HCT116 (cell line): ENCODE results near the gene TAS1R2.

Source experiments
- CEBPB ChIP-seq: IDR thresholded peaks from 2 replicates; pipeline ENCODE4 v1.6.1; 2012; ENCODE audit warnings: low read depth
- CTCF ChIP-seq, 3 experiments: fragments of 200-600 bp in 1 of 3; sonication (generic) in 1 of 3; IDR thresholded peaks in 2 of 3; conservative IDR thresholded peaks in 1 of 3; 2 replicates each; pipeline ENCODE4 v1.5.1; 2012 to 2017; ENCODE audit warnings: low read depth in 2 of 3, low read length in 2 of 3, antibody characterized with exemption in 1 of 3, borderline replicate concordance in 1 of 3, control low read depth in 1 of 3, mild to moderate bottlenecking in 1 of 3, mixed read lengths in 1 of 3, mixed run types in 1 of 3, moderate library complexity in 1 of 3; ENCODE audit not compliant: insufficient read depth in 1 of 3
- EZH2 ChIP-seq: fragments of 200-600 bp; sonication (generic); IDR thresholded peaks from 2 replicates; pipeline ENCODE4 v1.6.1; 2017; ENCODE audit warnings: antibody characterized with exemption, mixed run types
- MAX ChIP-seq: IDR thresholded peaks from 2 replicates; pipeline ENCODE4 v1.6.1; 2012
- POLR2A ChIP-seq: IDR thresholded peaks from 2 replicates; pipeline ENCODE4 v1.7.0; 2011; ENCODE audit warnings: borderline replicate concordance; ENCODE audit not compliant: insufficient read depth, insufficient read length; ENCODE audit errors: extremely low read depth
- RAD21 ChIP-seq: IDR thresholded peaks from 2 replicates; pipeline ENCODE4 v1.6.1; 2012; ENCODE audit warnings: low read depth, mild to moderate bottlenecking
- SIN3A ChIP-seq: IDR thresholded peaks from 2 replicates; pipeline ENCODE4 v1.6.1; 2012; ENCODE audit warnings: low read depth
- SP1 ChIP-seq: IDR thresholded peaks from 2 replicates; pipeline ENCODE4 v1.6.1; 2012; ENCODE audit warnings: low read depth
- SRF ChIP-seq: IDR thresholded peaks from 2 replicates; pipeline ENCODE4 v1.6.1; 2012; ENCODE audit warnings: low read depth
- TCF7L2 ChIP-seq: IDR thresholded peaks from 2 replicates; pipeline ENCODE4 v1.7.0; 2011; ENCODE audit warnings: borderline replicate concordance, inconsistent platforms; ENCODE audit not compliant: insufficient read depth, insufficient read length; ENCODE audit errors: extremely low read depth
- YY1 ChIP-seq: IDR thresholded peaks from 2 replicates; pipeline ENCODE4 v1.6.1; 2011; ENCODE audit warnings: low read length, low read depth, moderate library complexity, mild to moderate bottlenecking; ENCODE audit not compliant: insufficient replicate concordance; ENCODE audit errors: extremely low read depth
- ZBTB33 ChIP-seq: IDR thresholded peaks from 2 replicates; pipeline ENCODE4 v1.6.1; 2011; ENCODE audit warnings: mild to moderate bottlenecking, low read length, moderate library complexity; ENCODE audit not compliant: insufficient replicate concordance; ENCODE audit errors: extremely low read depth

- no peak for TF ChIP-seq SIN3A
- no peak for TF ChIP-seq CTCF (IDR thresholded peaks at IDR 0.05 in 2 of 3, conservative IDR thresholded peaks at IDR 0.05 in 1 of 3; ENCODE audit: borderline replicate concordance in 1 of 3, insufficient read depth in 1 of 3, low read depth in 2 of 3, low read length in 2 of 3)
- no peak for TF ChIP-seq ZBTB33
- TF ChIP-seq POLR2A = no peak
- no peak for TF ChIP-seq YY1
- TF ChIP-seq MAX = no peak
- TF ChIP-seq SRF = no peak
- no peak for TF ChIP-seq SP1
- TF ChIP-seq CEBPB = no peak
- no peak for TF ChIP-seq EZH2
- no peak for TF ChIP-seq RAD21
- no peak for TF ChIP-seq TCF7L2
Measured at GRCh38 chr1:18878538-18879214, 19.2 kb upstream of the TAS1R2 start.
